ENCODE results near the gene LAMC3.

Gene LAMC3

GRCh38 chr9:130993303-130994030 is 15.5 kb upstream of the LAMC3 start:
- DNase-seq (ENCODE audit: insufficient read length, low spot score) (no peak), FAIRE-seq (no peak)
- TF ChIP-seq, protein P1, sequence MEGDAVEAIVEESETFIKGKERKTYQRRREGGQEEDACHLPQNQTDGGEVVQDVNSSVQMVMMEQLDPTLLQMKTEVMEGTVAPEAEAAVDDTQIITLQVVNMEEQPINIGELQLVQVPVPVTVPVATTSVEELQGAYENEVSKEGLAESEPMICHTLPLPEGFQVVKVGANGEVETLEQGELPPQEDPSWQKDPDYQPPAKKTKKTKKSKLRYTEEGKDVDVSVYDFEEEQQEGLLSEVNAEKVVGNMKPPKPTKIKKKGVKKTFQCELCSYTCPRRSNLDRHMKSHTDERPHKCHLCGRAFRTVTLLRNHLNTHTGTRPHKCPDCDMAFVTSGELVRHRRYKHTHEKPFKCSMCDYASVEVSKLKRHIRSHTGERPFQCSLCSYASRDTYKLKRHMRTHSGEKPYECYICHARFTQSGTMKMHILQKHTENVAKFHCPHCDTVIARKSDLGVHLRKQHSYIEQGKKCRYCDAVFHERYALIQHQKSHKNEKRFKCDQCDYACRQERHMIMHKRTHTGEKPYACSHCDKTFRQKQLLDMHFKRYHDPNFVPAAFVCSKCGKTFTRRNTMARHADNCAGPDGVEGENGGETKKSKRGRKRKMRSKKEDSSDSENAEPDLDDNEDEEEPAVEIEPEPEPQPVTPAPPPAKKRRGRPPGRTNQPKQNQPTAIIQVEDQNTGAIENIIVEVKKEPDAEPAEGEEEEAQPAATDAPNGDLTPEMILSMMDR (IDR thresholded peaks at IDR 0.05; ENCODE audit: insufficient read depth, missing control alignments), result no peak

DNA sequence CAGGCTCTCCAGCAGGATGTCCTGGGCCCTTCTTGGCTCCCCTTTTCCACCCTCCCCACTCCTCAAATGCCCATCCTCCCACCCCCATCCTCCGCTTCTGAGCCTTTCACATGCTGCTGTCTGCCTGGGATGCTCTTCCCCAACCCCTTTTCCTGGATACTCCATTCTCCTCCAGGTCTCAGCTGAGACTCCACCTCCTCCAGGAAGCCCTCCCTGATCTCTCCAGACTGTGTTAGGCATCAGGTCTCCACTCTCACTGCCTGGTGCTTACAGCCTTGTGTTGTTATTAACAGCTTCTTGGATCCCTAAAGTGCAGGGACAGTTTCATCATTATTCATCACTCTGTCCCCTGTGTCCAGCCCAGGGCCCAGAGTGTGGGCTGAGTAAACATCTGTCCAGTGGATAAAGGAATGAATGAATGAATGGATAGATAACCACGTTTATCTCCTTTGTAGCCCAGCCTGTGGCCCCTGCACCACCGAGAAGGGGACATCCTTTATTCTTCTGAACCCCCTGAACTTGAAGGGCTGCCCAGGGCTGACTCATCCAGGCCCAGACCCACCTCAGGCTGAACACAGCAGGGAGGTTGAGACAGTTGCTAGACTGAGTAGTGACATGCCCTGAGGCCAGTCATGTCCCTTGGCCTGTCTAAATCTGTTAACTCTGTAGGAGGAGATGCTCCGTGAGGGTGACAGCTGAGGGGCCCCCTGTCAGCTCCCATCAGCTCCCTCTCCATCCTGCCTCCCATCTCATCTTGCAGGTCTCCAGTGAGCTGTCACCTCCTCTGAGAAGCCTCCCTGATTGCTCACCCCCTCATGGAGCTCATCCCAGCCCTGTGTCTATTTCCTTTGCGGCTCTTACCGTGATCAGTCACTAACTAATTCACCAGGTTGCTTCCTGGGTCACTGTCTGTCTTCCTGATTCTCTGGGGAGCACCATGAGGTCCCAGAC is 14.6 kb upstream of the LAMC3 start:
- TF ChIP-seq, protein P1 (IDR thresholded peaks at IDR 0.05; ENCODE audit: insufficient read depth, missing control alignments), result no peak
- no peak for FAIRE-seq
- no peak for DNase-seq (ENCODE audit: insufficient read length, low spot score)

GRCh38 chr9:130995086-130996011 is 13.6 kb upstream of the LAMC3 start:
- TF ChIP-seq, protein P1 (IDR thresholded peaks at IDR 0.05; ENCODE audit: insufficient read depth, missing control alignments), result no peak
- FAIRE-seq (no peak), DNase-seq (ENCODE audit: insufficient read length, low spot score) (no peak)

DNA sequence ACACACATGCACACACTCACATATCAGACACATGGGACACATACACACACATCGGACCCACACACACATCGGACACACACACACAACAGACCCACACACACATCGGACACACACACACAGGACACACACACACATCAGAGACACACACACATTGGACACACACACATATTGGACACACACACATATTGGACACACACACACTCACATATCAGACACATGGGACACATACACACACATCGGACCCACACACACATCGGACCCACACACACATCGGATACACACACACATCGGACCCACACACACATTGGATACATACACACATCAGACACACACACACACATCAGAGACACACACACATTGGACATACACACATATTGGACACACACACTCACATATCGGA is 12.8 kb upstream of the LAMC3 start:
- DNase-seq (ENCODE audit: insufficient read length, low spot score) (no peak), FAIRE-seq (no peak)
- TF ChIP-seq, protein P1 (IDR thresholded peaks at IDR 0.05; ENCODE audit: insufficient read depth, missing control alignments), result no peak

- FAIRE-seq (no peak), DNase-seq (ENCODE audit: insufficient read length, low spot score) (no peak)
- TF ChIP-seq, protein P1 (IDR thresholded peaks at IDR 0.05; ENCODE audit: insufficient read depth, missing control alignments), result no peak
These were observed 12.1 kb upstream of the LAMC3 start for GRCh38 chr9:130996676-130997394.

GRCh38 chr9:130997395-130997684 is 11.6 kb upstream of the LAMC3 start:
- no peak for DNase-seq (ENCODE audit: insufficient read length, low spot score)
- FAIRE-seq, result no peak
- TF ChIP-seq, protein P1 (IDR thresholded peaks at IDR 0.05; ENCODE audit: insufficient read depth, missing control alignments), result no peak

Data from D721Med (cell line).